Smooth muscle cell (in vitro differentiated cells): ENCODE measurements around the gene SMARCC1. TPM values are rescaled to one million over a fixed set of nuclear protein-coding genes. Genes with fewer than 3 reads are reported as not detected.

Experiments used
- DNase-seq: peaks from one replicate; lab custom pipeline; 2025; ENCODE audit not compliant: unreplicated experiment; lab: John Stamatoyannopoulos, UW
- H2AFZ ChIP-seq: fragments of 200-600 bp; sonication (generic); 2 replicates; pipeline ENCODE4 v1.6.0; 2016; ENCODE audit warnings: antibody characterized with exemption, low read depth, mild to moderate bottlenecking
- H3F3A ChIP-seq: fragments of 200-600 bp; sonication (generic); 2 replicates; pipeline ENCODE4 v1.6.0; 2017; ENCODE audit warnings: antibody characterized with exemption, low read depth
- H3K27ac ChIP-seq: fragments of 200-600 bp; sonication (generic); 2 replicates; pipeline ENCODE4 v1.5.1; 2016; ENCODE audit warnings: low read depth, mild to moderate bottlenecking
- H3K27me3 ChIP-seq: fragments of 200-600 bp; sonication (generic); 2 replicates; pipeline ENCODE4 v1.6.1; 2016; ENCODE audit warnings: low read depth, mild to moderate bottlenecking
- H3K36me3 ChIP-seq: fragments of 200-600 bp; sonication (generic); 2 replicates; pipeline ENCODE4 v1.5.1; 2016; ENCODE audit warnings: low read depth
- H3K4me1 ChIP-seq: fragments of 200-600 bp; sonication (generic); 2 replicates; pipeline ENCODE4 v1.5.1; 2016; ENCODE audit warnings: low read depth
- H3K4me2 ChIP-seq: fragments of 200-600 bp; sonication (generic); 2 replicates; pipeline ENCODE4 v1.6.0; 2016; ENCODE audit warnings: mild to moderate bottlenecking
- H3K4me3 ChIP-seq: fragments of 200-600 bp; sonication (generic); 2 replicates; pipeline ENCODE4 v1.5.1; 2016; ENCODE audit warnings: mild to moderate bottlenecking
- H3K79me2 ChIP-seq: fragments of 200-600 bp; sonication (generic); 2 replicates; pipeline ENCODE4 v1.6.0; 2016; ENCODE audit warnings: low read depth, mild to moderate bottlenecking
- H3K9ac ChIP-seq: fragments of 200-600 bp; sonication (generic); 2 replicates; pipeline ENCODE4 v1.6.0; 2016; ENCODE audit warnings: low read depth
- H3K9me3 ChIP-seq: fragments of 200-600 bp; sonication (generic); replicated peaks from 2 replicates; pipeline ENCODE4 v1.5.1; 2016; ENCODE audit warnings: low read depth
- H4K20me1 ChIP-seq: fragments of 200-600 bp; sonication (generic); 2 replicates; pipeline ENCODE4 v1.6.0; 2016; ENCODE audit warnings: low read depth
- WGBS: methylation state at CpG from one replicate; pipeline ENCODE4 v1.1.7; 2016; ENCODE audit warnings: low lambda C conversion rate; 5-methylcytosine and 5-hydroxymethylcytosine counted together
- polyA plus RNA-seq: library from polyadenylated mRNA; unstranded; fragments of >200 nt; fragmentation: Nextera tagmentation; extraction: Ambion mirVana; gene quantifications from 2 replicates; pipeline ENCODE4 v1.2.1, GENCODE V29; 2016
- total RNA-seq: library from RNA; depleted of rRNA; stranded (reverse); fragments of >200 nt; gene quantifications from 2 replicates; pipeline ENCODE4 v1.2.3, GENCODE V29; 2014
- TF ChIP-seq, protein P1 (sequence below): fragments of 200-600 bp; sonication (generic); IDR thresholded peaks from 2 replicates; pipeline ENCODE4 v1.5.1; 2017; ENCODE audit warnings: borderline replicate concordance, mild to moderate bottlenecking, antibody characterized with exemption; ENCODE audit not compliant: insufficient read depth, poor library complexity, severe bottlenecking

Gene SMARCC1
- total and polyA plus RNA-seq, 2 experiments from 2014 or later: 40.5 to 50.3 TPM

DNA sequence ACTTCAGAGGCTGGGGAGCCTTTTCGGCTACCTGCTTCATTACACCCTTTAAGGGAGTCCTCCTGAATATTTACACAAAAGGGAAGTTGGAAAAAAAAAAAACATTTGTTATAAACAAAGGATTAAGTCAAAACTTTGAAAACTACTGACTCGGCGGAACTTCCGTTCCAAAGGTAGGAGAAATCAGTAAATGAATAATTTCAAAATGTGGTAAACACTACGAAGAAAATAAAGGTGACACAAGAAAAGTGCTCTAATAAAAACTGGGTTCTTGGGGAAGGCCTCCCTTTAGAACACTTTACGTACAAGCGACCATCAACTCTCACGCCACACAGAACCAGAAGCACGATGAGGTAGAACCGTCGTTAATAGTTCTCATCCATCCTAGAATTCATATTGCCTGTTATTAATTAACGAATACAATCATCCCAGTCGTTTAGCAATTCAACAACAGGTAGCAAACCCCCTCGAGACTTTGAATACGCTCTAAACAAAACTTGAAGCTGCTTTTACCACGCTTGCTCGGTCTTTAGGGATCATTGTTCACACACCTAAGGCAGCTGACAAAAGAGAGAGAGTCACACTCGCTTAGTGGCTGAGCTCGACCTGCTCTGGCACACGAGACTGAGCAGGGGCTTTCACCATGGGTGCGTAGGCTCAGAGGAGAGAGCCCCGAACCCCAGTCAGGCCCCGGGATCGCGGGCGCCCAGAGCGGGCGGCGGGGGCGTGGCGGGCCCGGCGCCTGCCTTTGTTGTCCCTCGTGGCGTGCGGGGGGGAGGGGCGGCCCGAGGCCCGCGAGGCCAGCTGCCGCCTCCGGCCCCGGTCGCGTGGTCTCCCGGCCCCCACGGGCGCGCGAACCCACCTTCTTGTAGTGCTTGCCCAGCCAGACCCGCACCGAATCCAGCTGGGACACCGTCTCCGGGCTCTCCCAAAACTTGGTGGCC, 680 bp downstream of the SMARCC1 start:
- no peaks in the 10 kb centered on the region for H3K9me3 ChIP-seq
- peak overlapping the region; percentile 94 for H3K27ac ChIP-seq
- H3K4me3 ChIP-seq: peak overlapping the region; percentile 83
- peak overlapping the region; percentile 92 for H3K4me2 ChIP-seq
- TF ChIP-seq, protein P1, sequence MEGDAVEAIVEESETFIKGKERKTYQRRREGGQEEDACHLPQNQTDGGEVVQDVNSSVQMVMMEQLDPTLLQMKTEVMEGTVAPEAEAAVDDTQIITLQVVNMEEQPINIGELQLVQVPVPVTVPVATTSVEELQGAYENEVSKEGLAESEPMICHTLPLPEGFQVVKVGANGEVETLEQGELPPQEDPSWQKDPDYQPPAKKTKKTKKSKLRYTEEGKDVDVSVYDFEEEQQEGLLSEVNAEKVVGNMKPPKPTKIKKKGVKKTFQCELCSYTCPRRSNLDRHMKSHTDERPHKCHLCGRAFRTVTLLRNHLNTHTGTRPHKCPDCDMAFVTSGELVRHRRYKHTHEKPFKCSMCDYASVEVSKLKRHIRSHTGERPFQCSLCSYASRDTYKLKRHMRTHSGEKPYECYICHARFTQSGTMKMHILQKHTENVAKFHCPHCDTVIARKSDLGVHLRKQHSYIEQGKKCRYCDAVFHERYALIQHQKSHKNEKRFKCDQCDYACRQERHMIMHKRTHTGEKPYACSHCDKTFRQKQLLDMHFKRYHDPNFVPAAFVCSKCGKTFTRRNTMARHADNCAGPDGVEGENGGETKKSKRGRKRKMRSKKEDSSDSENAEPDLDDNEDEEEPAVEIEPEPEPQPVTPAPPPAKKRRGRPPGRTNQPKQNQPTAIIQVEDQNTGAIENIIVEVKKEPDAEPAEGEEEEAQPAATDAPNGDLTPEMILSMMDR: no peak
- no peaks in the 10 kb centered on the region for H3K36me3 ChIP-seq
- H3K27me3 ChIP-seq: no peaks in the 10 kb centered on the region
- peak; percentile 80 for DNase-seq
- under 1% methylated on average over 36 of the region's 54 CpGs for WGBS
- H2AFZ ChIP-seq: peak overlapping the region; percentile 85
- peaks cover 53% of the 10 kb centered on the region for H3K79me2 ChIP-seq
- H3K9ac ChIP-seq: peak overlapping the region; percentile 99
- H4K20me1 ChIP-seq: peaks cover 46% of the 10 kb centered on the region
- H3F3A ChIP-seq: peaks cover 8% of the 10 kb centered on the region
- peaks cover 22% of the 10 kb centered on the region for H3K4me1 ChIP-seq

- TF ChIP-seq, protein P1: no peak
- 96% methylated on average over 3 of the region's 3 CpGs for WGBS
- H4K20me1 ChIP-seq: peaks cover 69% of the 10 kb centered on the region
Measured at GRCh38 chr3:47778746-47779145, 2.9 kb downstream of the SMARCC1 start.

DNA sequence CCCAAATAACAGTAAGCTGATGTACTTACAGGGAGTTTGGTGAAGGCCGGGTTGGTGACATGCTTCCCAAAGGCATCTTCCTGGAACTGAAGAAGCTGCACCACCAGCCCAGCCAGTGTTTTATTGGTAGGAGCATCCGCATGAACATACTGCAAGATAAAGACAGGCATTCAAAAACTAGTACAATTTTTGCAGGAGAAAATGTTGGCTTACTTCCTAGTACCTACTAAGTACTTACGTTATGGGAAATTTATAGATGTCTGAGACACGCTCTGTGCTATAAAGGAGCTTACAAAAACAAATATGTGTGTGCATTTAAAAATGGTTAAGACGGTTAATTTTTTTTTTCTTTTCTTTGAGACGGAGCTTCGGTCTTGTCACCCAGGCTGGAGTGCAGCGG, 8.9 kb downstream of the SMARCC1 start:
- H4K20me1 ChIP-seq: peaks cover 92% of the 10 kb centered on the region

More at GRCh38 chr3:47778746-47779145, 2.9 kb downstream of the SMARCC1 start:
- peak overlapping the region; percentile 83 for H3K4me3 ChIP-seq
- no peak for DNase-seq
- no peak overlapping the region for H3K27ac ChIP-seq
- H3K36me3 ChIP-seq: no peaks in the 10 kb centered on the region
- H3F3A ChIP-seq: peaks cover 8% of the 10 kb centered on the region
- H3K79me2 ChIP-seq: peaks cover 74% of the 10 kb centered on the region
- H3K27me3 ChIP-seq: no peaks in the 10 kb centered on the region
- no peaks in the 10 kb centered on the region for H3K9me3 ChIP-seq
- no peak overlapping the region for H2AFZ ChIP-seq
- no peak overlapping the region for H3K9ac ChIP-seq
- H3K4me2 ChIP-seq: peak overlapping the region; percentile 92
- H3K4me1 ChIP-seq: peaks cover 22% of the 10 kb centered on the region

More for the DNA sequence above, 8.9 kb downstream of the SMARCC1 start:
- no peak for DNase-seq
- no peak overlapping the region for H3K27ac ChIP-seq
- no peak overlapping the region for H3K4me3 ChIP-seq
- no peaks in the 10 kb centered on the region for H3F3A ChIP-seq
- peaks cover 97% of the 10 kb centered on the region for H3K79me2 ChIP-seq
- H3K4me1 ChIP-seq: no peaks in the 10 kb centered on the region
- peaks cover 3% of the 10 kb centered on the region for H3K36me3 ChIP-seq
- 94% methylated on average over 8 of the region's 8 CpGs for WGBS
- TF ChIP-seq, protein P1: no peak
- no peak overlapping the region for H3K4me2 ChIP-seq
- no peaks in the 10 kb centered on the region for H3K27me3 ChIP-seq
- no peaks in the 10 kb centered on the region for H3K9me3 ChIP-seq
- H2AFZ ChIP-seq: no peak overlapping the region
- H3K9ac ChIP-seq: no peak overlapping the region
